Right ventricle myocardium inferior (tissue), 1 donor: ENCODE measurements around the gene MACROD2. TPM values are rescaled to one million over a fixed set of nuclear protein-coding genes. Genes with fewer than 3 reads are reported as not detected.
"Not testable (repeated sequence)": the region's sequence is repeated elsewhere in the genome, so short reads cannot be mapped to it uniquely, and the experiment has no call there.

Experiments used
- ATAC-seq: fragments of 200-7000 bp; cut with Tn5 transposase; one replicate; pipeline ENCODE4 v1.9.1; 2020; ENCODE audit warnings: mild to moderate bottlenecking, moderate library complexity
- DNase-seq: peaks from one replicate; pipeline ENCODE4 v3.0.0; 2021; ENCODE audit errors: missing footprints
- intact Hi-C: fragments of 100-400 bp; cut with DNase I; formaldehyde crosslinking; loops from one replicate; pipeline ENCODE4 v1.11.0; 2022
- total RNA-seq: library from RNA; stranded (reverse); fragmentation: NEBNext Ultra II Directional; extraction: Animal tissue kit (Norgen Biotek cat#: 25700); gene quantifications from one replicate; pipeline ENCODE4 v1.2.1, GENCODE V29; 2021
- donor health status: DM: no; HTN: yes; CAD: no; lungs with severe emphysema.

The MACROD2 gene
- total RNA-seq, 1 donor from 2014 or later: 5.0 TPM

DNA sequence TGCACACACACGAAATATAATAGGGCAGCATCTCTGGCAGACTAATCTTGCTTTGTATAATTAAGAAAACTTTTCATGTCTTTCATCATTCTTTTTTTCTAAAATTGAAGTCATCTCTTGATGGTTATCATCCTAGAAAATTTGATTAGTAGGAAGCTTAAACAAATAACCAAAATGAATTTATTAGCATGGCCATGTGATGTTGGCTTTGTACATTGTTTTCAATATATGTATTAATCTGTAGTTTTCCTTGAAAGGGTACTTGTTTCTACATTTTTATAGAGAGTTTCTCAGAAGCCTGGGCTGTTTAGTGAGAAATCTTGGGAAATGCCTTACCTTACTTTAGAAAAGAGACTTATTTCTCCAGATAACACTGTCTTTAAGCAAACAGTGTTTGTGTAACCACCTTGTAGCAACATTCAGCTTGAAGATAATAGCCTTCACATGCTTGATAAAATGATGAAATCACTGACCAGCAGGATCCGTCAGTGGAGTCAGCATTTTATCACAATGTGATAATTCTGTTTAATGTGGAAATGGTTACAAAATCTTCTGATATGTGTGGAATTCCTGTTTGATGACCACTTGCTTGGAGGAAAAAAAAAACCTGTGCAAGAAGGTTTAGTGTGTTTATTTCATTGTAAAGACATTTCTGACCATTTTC is 147.8 kb downstream of the MACROD2 start:
- DNase-seq (no peak), ATAC-seq (no peak)
- intact Hi-C loops: loop anchor here (5.0 kb wide), 1 partner anchor 119 kb away; no protein-coding TSS in a partner anchor

DNA sequence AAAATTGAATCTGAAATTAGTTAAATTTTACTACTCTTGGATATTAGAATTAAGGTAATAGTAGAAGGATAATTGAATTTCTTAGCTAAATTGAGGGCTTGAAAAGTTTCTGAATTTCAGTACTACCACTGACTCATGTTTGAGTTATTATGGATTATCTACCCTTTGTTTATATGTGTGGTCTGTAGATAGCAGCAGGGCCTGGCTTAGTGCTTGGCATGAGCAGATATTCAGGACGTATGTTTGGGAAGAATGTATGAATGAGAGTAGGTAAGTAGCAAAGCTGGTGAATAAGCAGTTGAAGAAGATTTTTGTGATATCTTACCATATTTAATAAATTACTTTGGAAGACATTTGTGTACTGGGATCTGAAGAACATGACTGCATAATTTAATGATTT is 152.7 kb downstream of the MACROD2 start:
- DNase-seq: no peak
- no peak for ATAC-seq
- intact Hi-C loops: no loop called here

DNA sequence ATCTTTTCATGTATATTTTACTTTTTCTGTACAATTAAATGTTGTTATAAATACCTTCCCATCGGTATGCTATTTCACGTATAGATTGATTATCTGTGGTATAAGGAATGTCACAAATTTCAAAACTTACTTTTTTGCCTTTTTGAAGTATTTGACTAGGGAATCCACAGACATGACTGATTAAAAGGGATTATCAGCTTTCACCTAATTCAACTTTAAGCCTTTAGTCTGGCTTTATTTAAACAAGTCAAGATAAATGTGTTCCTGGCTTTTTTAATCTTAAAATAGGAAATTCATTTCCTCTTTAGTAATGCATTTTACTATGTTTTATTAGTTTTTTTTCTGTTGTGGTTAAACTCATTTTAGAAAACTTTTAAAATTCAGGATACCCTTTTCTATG is 160.0 kb downstream of the MACROD2 start:
- DNase-seq (no peak), ATAC-seq (no peak)
- intact Hi-C loops: no loop called here

DNA sequence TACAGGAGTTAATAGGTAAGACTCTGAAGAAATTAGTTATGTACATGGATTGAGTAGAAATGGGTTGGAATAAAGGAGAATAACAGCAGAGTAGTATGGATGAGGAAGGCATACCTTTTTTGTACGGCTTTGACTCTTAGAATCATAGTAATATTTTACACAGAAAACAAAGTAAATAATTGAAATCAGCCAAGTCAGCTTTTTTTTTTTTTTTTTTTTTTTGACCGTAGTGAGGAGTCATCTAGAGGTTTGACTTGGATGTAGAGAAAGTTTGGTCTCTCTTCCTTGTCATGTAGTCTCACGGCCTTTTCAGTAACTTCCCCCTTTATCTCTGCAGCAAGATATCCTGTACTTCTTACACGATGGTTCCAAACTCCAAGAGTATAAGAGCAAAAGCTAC is 183.2 kb downstream of the MACROD2 start:
- intact Hi-C loops: no loop called here
- no peak for DNase-seq
- ATAC-seq: no peak

DNA sequence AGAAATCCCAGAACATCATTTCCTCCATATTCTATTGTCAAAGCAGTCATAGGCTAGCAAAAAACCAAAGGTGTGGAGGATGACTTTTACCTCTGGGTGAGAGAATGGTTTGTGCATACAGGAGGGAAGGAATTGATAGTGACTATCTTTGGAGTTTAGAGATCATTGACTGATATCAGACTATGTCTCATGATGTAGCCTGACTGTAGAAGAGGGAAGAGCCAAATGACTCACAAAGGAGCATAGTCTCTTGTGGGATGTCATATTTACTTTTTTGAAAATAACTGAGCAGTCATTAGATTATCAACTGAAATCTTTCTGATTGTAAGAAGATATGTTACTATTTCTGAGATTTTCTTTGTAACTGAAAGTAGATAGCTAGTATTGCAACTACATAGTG is 183.6 kb downstream of the MACROD2 start:
- intact Hi-C loops: no loop called here
- DNase-seq (no peak), ATAC-seq (no peak)

DNA sequence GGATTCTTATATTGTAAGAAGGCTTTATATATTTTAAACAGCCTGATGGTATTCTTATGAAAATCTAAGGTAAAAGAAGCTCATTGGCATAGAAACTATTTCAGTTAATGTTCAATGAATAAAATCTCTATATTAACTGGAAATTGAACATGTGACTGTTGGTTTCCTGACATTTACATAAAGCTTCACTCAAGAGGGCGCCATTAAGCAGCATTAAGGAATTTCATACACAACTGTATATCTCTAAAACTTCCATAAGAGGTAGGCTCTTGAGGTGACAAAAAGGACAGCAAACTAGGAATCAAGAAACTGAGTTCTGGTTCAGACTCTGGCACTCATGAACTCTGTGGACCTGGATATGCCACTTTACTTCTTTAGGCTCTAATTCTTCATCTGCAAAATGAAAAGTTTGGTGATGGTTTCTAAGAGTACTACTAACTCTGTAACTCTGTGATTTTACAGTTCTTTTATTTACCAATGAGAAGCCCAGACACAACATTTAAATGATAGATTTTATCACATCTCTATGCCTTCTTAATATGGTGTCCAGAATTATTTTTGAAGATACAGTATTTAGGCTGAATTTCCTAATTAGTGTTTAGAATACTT is 194.6 kb downstream of the MACROD2 start:
- ATAC-seq: no peak
- no peak for DNase-seq
- intact Hi-C loops: no loop called here

DNA sequence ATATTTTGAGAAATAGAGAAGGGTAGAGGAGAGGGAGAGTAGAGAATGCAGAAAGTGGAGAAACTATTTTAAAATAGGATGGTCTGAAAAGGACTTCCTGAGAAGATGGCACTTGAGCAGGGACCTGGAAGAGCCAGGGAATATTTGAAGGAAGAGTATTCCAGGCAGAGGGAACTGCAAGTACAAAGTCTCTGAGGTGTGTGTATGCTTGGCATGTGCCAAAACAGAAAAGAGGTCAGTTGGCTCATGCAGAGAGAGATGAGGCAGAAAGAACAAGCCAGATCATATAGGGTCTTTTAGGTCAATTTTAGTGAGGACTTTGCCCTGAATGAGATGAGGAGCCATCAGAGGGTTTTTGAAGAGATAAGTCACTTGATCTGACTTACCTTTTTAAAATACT is 196.2 kb downstream of the MACROD2 start:
- DNase-seq: no peak
- no peak for ATAC-seq
- intact Hi-C loops: no loop called here

DNA sequence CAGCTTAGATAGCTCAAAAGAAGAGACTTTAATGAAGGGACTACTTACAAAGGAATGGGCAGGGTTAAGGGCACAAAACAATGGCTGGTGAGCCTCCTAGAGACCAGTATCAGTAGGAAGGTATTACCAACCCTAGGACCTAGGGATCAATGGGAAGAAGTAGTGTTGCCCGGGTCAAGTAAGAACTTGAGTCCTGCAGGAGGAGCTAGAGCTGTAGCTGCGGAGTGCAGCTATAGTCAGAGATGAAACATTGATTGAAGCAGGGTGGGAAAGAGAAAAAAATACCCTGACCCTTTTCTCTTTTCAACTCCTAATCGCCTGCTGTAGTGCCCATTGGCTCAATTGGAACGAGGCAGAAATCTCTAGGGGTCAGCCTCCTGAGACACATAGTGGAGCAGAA is 198.1 kb downstream of the MACROD2 start:
- ATAC-seq: no peak
- intact Hi-C loops: no loop called here
- DNase-seq: no peak

DNA sequence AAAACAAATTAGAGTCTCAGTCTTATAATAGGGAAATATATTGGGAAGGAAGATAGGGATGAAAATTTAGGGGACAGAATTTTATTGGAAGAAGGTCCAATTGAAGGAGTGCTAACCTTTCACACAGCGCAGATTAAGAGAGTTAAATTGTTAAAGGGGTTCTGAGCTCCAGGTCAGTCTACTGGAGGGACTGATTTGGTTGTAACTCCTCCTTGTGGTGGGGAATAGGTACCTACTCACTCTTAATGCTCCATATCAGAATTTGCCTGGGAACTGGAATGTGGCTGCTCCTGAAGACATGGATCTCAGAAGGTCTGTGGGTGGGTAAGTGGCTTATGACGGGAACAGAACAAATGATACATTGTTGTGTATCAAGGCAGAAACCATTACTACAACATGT is 198.6 kb downstream of the MACROD2 start:
- DNase-seq: no peak
- ATAC-seq: no peak
- intact Hi-C loops: no loop called here

DNA sequence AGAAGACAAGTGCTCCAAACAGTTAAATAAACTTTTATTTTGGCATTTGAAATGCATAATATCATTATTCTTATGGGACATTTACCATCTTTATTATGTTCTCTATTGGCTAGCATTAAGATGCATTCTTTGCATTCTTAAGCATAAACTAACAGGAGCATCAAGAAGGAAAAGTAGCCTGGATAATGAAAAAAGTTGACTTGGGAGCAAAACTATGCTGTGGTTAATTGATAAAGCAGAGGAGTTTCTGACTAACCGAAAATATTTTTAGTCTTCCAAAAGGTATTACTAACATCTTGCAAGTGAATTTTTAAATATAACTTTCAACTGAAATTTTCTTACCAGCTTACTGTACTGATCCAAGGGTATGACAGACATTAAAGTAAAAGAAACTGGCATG is 201.8 kb downstream of the MACROD2 start:
- DNase-seq (no peak), ATAC-seq (no peak)
- intact Hi-C loops: no loop called here

DNA sequence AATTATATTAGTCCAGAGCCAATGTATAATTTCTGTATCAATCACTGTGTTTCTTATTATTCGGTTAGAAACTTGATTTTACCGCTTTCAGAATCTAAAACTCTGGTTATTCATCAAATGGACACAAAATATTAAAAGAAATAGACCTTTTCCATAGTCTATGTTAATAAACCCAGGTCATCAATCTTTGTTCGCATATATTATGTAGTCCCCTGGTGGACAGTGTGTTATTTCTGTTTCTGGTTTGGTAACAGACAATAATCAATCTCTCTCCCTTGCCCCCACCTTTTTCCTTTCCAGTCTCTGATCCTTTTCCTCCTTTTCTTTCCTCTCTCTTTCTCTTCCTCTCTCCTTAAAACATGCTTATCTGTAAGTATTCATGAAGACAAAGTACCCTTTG is 203.1 kb downstream of the MACROD2 start:
- DNase-seq (no peak), ATAC-seq (no peak)
- intact Hi-C loops: no loop called here

DNA sequence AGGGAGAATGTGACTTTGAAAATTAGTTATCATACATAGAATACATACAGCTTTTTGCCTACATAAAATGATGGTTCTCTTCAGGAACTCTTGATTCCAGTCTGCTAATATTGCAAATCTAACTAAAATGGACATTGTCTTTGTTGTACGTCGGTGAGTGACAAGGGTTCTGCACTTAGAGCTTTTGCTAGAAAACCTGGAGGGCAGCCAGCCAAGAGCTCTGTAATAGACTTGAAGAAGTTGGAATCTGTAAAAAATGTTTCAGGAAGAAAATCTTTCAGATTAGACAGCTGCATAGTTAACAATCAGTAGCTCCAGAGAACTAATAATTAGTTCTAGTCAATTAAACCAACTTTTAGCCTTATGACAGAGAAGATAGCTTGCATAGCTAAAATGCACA is 203.8 kb downstream of the MACROD2 start:
- ATAC-seq (no peak), DNase-seq (no peak)
- intact Hi-C loops: no loop called here

DNA sequence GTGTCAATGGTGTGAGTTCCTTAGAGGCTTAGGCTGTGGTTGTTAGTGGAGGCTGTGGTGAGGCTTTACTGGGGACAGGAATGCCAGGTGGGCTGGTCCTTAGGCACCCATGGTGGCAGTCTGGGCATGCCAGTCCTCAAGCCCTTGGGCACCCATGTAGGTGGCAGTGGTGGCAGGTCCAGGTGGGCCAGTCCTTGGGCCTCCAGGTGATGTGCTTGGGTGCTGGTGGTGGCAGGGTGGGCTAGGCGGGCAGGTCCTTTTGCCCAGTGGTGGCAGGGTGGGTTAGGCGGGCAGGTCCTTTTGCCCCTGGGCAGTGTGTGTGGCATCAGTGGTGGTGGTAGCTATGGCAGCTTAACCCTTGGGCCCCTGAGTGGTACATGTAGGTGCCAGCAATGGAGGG is 208.3 kb downstream of the MACROD2 start:
- ATAC-seq (no peak), DNase-seq (no peak)
- intact Hi-C loops: no loop called here

DNA sequence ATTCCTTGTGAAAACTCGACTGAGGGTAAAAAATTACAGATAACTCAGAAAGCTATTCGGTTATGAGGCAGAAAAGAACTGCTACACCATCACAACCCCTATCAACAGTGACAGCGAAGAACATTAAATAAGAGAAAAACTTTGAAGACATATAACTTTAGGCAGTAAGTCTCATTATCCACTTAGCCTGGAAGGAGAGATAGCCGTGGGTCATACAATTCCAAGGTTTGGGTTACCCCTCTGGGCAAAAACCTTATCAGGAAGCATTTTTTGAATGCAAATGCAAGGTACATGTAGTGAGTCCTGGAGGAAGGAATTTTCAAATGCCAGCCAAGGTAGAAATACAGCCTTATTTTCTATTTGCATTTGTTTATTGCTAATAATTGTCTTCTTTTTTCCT is 212.3 kb downstream of the MACROD2 start:
- ATAC-seq (no peak), DNase-seq (no peak)
- intact Hi-C loops: no loop called here

DNA sequence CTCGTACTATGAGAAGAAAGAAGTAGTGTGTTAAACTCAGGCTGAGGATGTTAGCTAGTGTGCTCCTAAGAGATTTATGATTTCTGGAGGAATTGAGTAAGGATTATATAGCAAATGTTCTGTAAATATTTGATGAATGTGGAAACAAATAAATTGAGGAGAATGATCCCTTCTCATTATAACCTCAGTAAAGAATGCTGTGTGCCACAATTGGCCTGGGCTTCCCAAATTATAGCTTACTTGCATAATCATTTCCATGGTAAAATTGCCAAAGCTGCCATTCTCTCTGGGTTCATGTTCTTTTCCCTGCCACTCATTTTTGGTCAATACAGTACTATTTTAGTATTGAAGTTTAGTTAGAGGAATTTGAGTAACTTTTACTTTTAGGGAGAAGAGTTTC is 213.6 kb downstream of the MACROD2 start:
- intact Hi-C loops: no loop called here
- DNase-seq (no peak), ATAC-seq (no peak)

DNA sequence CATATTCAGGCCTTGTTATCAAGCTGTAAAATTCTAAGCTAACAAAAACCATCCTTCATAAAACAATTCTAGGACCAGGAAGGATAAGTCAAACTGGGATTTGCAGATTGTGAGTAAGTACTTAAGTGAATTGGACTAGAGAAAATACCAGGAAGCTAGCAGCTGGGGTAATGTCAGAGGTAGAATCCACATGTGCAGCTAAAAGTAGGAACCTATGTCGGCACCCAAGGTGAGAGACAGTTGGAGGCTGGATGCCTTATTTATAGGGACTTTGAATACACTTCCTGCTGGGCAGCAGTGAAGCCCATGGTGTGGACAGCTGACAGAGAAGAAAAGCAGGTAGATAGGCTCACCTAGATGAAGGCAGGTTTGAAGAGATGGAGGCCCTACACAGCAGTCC is 214.8 kb downstream of the MACROD2 start:
- ATAC-seq (no peak), DNase-seq (no peak)
- intact Hi-C loops: no loop called here

DNA sequence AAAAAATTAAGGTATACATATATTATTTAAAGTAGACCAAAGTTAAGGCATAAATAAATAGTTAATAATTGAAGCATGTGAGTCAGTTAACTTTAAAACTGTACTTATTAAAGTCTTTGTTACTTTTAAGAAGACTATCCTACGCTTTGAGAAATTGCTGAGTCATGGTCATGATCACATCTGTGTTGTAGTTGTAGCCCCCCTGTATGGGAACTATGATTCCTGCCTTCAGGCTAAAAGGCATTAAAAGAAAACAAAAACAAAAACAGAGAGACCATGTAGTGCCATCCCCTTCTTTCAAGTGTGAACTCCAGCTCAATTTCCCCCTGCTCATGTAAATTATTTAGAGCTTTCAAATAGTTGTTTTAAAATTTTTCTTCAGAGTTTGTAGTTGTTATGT is 218.7 kb downstream of the MACROD2 start:
- intact Hi-C loops: no loop called here
- no peak for ATAC-seq

DNA sequence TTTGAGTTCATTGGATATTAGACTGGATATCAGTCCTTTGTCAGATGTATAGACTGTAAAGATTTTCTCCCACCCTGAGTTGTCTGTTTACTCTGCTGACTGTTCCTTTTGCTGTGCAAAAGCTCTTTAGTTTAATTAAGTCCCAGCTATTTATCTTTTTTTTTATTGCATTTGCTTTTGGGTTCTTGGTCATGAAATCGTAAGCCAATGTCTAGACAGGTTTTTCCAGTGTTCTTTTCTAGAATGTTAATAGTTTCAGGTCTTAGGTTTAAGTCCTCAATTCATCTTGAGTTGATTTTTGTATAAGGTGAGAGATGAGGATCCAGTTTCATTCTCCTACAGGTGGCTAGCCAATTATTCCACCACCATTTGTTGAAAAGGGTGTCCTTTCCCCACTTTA is 220.6 kb downstream of the MACROD2 start:
- DNase-seq, ATAC-seq, intact Hi-C loops: not testable (repeated sequence)

More for the DNA sequence above, 218.7 kb downstream of the MACROD2 start:
- DNase-seq: no peak

DNA sequence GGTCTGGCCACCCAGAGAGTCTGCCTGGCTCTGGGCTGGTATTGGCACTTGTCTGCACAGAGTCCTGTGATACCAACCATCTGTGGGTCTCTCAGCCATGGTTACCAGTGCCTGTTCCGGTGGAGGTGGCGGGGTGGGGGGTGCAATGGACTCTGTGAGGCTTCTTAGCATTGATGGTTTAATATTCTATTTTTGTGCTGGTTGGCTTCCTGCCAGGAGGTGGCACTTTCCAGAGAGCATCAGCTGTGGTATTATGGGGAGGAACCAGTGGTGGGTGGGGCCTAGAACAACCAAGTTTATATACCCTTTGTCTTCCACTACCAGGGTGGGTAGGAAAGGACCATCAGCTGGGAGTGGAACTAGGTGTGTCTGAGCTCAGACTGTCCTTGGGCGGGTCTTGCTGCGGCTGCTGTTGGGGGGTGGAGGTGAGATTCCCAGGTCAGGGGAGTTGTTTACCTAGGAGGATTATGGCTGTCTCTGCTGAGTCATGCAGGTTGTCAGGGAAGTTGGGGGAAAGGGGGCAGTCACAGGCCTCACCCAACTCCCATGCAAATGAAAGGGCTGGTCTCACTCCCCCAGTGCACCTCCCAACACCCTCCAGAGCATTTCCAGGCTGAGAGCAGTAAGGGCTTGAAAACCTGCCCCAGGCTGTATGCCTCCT is 224.6 kb downstream of the MACROD2 start:
- ATAC-seq (no peak), DNase-seq (no peak)
- intact Hi-C loops: no loop called here

DNA sequence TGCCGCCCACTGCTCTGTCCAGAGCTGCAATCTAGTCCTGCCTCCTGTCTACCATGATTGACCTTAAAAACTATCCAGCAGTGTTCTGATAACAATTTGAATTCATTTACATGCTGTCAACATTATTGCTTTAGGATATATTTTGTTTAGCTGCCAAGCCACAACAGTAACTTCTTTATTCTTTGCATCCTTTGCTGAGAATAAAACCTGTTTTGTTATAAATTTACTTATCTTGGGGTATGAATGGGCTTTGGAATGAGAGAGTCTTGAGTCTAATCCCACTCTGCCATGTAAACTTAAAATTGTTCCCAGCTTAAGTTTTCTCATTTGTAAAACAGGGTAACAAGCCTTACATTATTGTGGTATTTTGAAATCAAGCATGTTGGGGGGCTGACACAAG is 225.7 kb downstream of the MACROD2 start:
- no peak for DNase-seq

More for the DNA sequence above, 225.7 kb downstream of the MACROD2 start:
- intact Hi-C loops: no loop called here
- ATAC-seq: no peak
